SK-N-SH treated with all-trans-retinoic acid at 6 μM for 48 hours (cell line): ENCODE data around the gene ALK.

Experiments used
- ATAC-seq: fragments of 200-7000 bp; cut with Tn5 transposase; 3 replicates; pipeline ENCODE4 v1.9.1; 2020; ENCODE audit warnings: mild to moderate bottlenecking, moderate library complexity
- ARNTL ChIP-seq: fragments of 450-650 bp; formaldehyde crosslinking; IDR thresholded peaks from 2 replicates; pipeline ENCODE4 v1.5.0; 2020; ENCODE audit warnings: low read depth, mild to moderate bottlenecking, moderate library complexity, borderline replicate concordance
- BACH2 ChIP-seq: fragments of 250-450 bp; sonication (Bioruptor Pico); IDR thresholded peaks from 2 replicates; pipeline ENCODE4 v1.9.0; 2021; ENCODE audit warnings: mild to moderate bottlenecking, borderline replicate concordance
- CREB5 ChIP-seq: fragments of 250-450 bp; sonication (Bioruptor Pico); IDR thresholded peaks from 2 replicates; pipeline ENCODE4 v1.5.1; 2020; ENCODE audit warnings: low read depth, mild to moderate bottlenecking, moderate library complexity
- CSDC2 ChIP-seq: fragments of 250-450 bp; sonication (Bioruptor Pico); IDR thresholded peaks from 2 replicates; pipeline ENCODE4 v1.5.0; 2020; ENCODE audit warnings: mild to moderate bottlenecking, moderate library complexity
- CSRNP3 ChIP-seq: fragments of 250-450 bp; sonication (Bioruptor Pico); IDR thresholded peaks from 2 replicates; pipeline ENCODE4 v1.5.1; 2021; ENCODE audit warnings: mild to moderate bottlenecking, moderate library complexity
- ESRRG ChIP-seq: fragments of 250-450 bp; sonication (Bioruptor Pico); IDR thresholded peaks from 2 replicates; pipeline ENCODE4 v1.6.1; 2021; ENCODE audit warnings: mild to moderate bottlenecking
- GLIS3 ChIP-seq: fragments of 250-450 bp; sonication (Bioruptor Pico); IDR thresholded peaks from 2 replicates; pipeline ENCODE4 v1.5.0; 2020; ENCODE audit warnings: mild to moderate bottlenecking, moderate library complexity
- ISL1 ChIP-seq: fragments of 250-450 bp; sonication (Bioruptor Pico); IDR thresholded peaks from 2 replicates; pipeline ENCODE4 v2.1.2; 2022; ENCODE audit warnings: mild to moderate bottlenecking, moderate library complexity
- OSR1 ChIP-seq: fragments of 250-450 bp; sonication (Bioruptor Pico); IDR thresholded peaks from 2 replicates; pipeline ENCODE4 v1.8.0; 2022; ENCODE audit warnings: moderate library complexity, mild to moderate bottlenecking, inconsistent platforms
- PATZ1 ChIP-seq: fragments of 250-450 bp; sonication (Bioruptor Pico); IDR thresholded peaks from 2 replicates; pipeline ENCODE4 v1.8.0; 2020; ENCODE audit warnings: mild to moderate bottlenecking, moderate library complexity, borderline replicate concordance
- POU6F1 ChIP-seq: fragments of 250-450 bp; sonication (Bioruptor Pico); IDR thresholded peaks from 2 replicates; pipeline ENCODE4 v1.8.0; 2021; ENCODE audit warnings: low read depth, mild to moderate bottlenecking, moderate library complexity, borderline replicate concordance
- PPARA ChIP-seq: fragments of 250-450 bp; sonication (Bioruptor Pico); IDR thresholded peaks from 2 replicates; pipeline ENCODE4 v1.5.0; 2020; ENCODE audit warnings: mild to moderate bottlenecking, borderline replicate concordance
- RARB ChIP-seq: fragments of 250-450 bp; sonication (Bioruptor Pico); IDR thresholded peaks from 2 replicates; pipeline ENCODE4 v1.8.0; 2021; ENCODE audit warnings: mild to moderate bottlenecking, moderate library complexity
- SNAI2 ChIP-seq: fragments of 250-450 bp; sonication (Bioruptor Pico); IDR thresholded peaks from 2 replicates; pipeline ENCODE4 v1.5.0; 2020; ENCODE audit warnings: mild to moderate bottlenecking, moderate library complexity
- TCF4 ChIP-seq: fragments of 250-450 bp; sonication (Bioruptor Pico); IDR thresholded peaks from 2 replicates; pipeline ENCODE4 v1.8.0; 2021; ENCODE audit warnings: mild to moderate bottlenecking, moderate library complexity, borderline replicate concordance
- TOX ChIP-seq: fragments of 250-450 bp; sonication (Bioruptor Pico); IDR thresholded peaks from 2 replicates; pipeline ENCODE4 v1.8.0; 2021; ENCODE audit warnings: mild to moderate bottlenecking, moderate library complexity, borderline replicate concordance
- TSHZ2 ChIP-seq: fragments of 250-450 bp; sonication (Bioruptor Pico); IDR thresholded peaks from 2 replicates; pipeline ENCODE4 v1.5.0; 2020; ENCODE audit warnings: mild to moderate bottlenecking, moderate library complexity
- ZC3H10 ChIP-seq: fragments of 250-450 bp; sonication (Bioruptor Pico); IDR thresholded peaks from 2 replicates; pipeline ENCODE4 v1.5.1; 2021; ENCODE audit warnings: mild to moderate bottlenecking, moderate library complexity
- ZFP3 ChIP-seq: fragments of 250-450 bp; sonication (Bioruptor Pico); IDR thresholded peaks from 2 replicates; pipeline ENCODE4 v1.5.0; 2020; ENCODE audit warnings: mild to moderate bottlenecking, moderate library complexity
- ZFP30 ChIP-seq: fragments of 450-650 bp; formaldehyde crosslinking; IDR thresholded peaks from 2 replicates; pipeline ENCODE4 v1.5.0; 2022; ENCODE audit warnings: mild to moderate bottlenecking, moderate library complexity
- ZNF565 ChIP-seq: fragments of 450-650 bp; formaldehyde crosslinking; conservative IDR thresholded peaks from 2 replicates; pipeline ENCODE4 v1.5.0; 2020; ENCODE audit warnings: low read depth, mild to moderate bottlenecking, moderate library complexity
- ZNF70 ChIP-seq: fragments of 450-650 bp; formaldehyde crosslinking; IDR thresholded peaks from 2 replicates; pipeline ENCODE4 v1.5.0; 2020; ENCODE audit warnings: mild to moderate bottlenecking, moderate library complexity
- ZNF8 ChIP-seq: fragments of 450-650 bp; formaldehyde crosslinking; IDR thresholded peaks from 2 replicates; pipeline ENCODE4 v1.5.0; 2020; ENCODE audit warnings: mild to moderate bottlenecking, moderate library complexity

The ALK gene

GRCh38 chr2:29518010-29518409, 403.4 kb downstream of the ALK start (continued):
- TF ChIP-seq POU6F1 (CRISPR knock-in tag) = no peak; the same call in 1 of the 2 replicates
- TF ChIP-seq CSDC2 (CRISPR knock-in tag) = peak; percentile 51; the same call in 1 of the 2 replicates
- TF ChIP-seq ESRRG (CRISPR knock-in tag) = peak; percentile 94
- TF ChIP-seq RARB (CRISPR knock-in tag) = no peak
- TF ChIP-seq TCF4 (CRISPR knock-in tag) = peak; percentile 95
- no peak for TF ChIP-seq ZC3H10 (CRISPR knock-in tag)
- TF ChIP-seq ZFP30 (CRISPR knock-in tag) = no peak
- TF ChIP-seq ZFP3 (CRISPR knock-in tag) = no peak
- peak; percentile 89; the same call in 1 of the 2 replicates for TF ChIP-seq SNAI2 (CRISPR knock-in tag)
- 0 out of 2 replicates have a peak, but pooled peaks have one; percentile 31 for TF ChIP-seq ZNF565 (CRISPR knock-in tag)

- no peak for TF ChIP-seq ZFP30 (CRISPR knock-in tag)
- no peak for TF ChIP-seq ZNF70 (CRISPR knock-in tag)
- TF ChIP-seq CREB5 (CRISPR knock-in tag) = peak; percentile 94
- no peak for TF ChIP-seq ZC3H10 (CRISPR knock-in tag)
- peak; percentile 100 for TF ChIP-seq ISL1 (CRISPR knock-in tag)
- peak; percentile 51; the same call in 1 of the 2 replicates for TF ChIP-seq SNAI2 (CRISPR knock-in tag)
- peak; percentile 91; the same call in 1 of the 2 replicates for TF ChIP-seq CSRNP3 (CRISPR knock-in tag)
- no peak for TF ChIP-seq TOX
- TF ChIP-seq BACH2 (CRISPR knock-in tag) = no peak
- TF ChIP-seq TSHZ2 (CRISPR knock-in tag) = peak; percentile 99; the same call in 1 of the 2 replicates
- TF ChIP-seq GLIS3 (CRISPR knock-in tag) = peak; percentile 96
- TF ChIP-seq PATZ1 (CRISPR knock-in tag) = peak; percentile 37; the same call in 1 of the 2 replicates
- peak; percentile 97 for TF ChIP-seq TCF4 (CRISPR knock-in tag)
- peak; percentile 91 for TF ChIP-seq ESRRG (CRISPR knock-in tag)
- peak; percentile 4; the same call in 1 of the 2 replicates for TF ChIP-seq ZNF8 (CRISPR knock-in tag)
- TF ChIP-seq ZFP3 (CRISPR knock-in tag) = peak; percentile 34; the same call in 1 of the 2 replicates
- TF ChIP-seq POU6F1 (CRISPR knock-in tag) = no peak; the same call in 1 of the 2 replicates
- no peak for TF ChIP-seq ARNTL (CRISPR knock-in tag)
- TF ChIP-seq RARB (CRISPR knock-in tag) = no peak
- TF ChIP-seq OSR1 (CRISPR knock-in tag) = no peak
- 0 out of 2 replicates have a peak, but pooled peaks have one; percentile 23 for TF ChIP-seq PPARA (CRISPR knock-in tag)
- 0 out of 2 replicates have a peak, but pooled peaks have one; percentile 48 for TF ChIP-seq CSDC2 (CRISPR knock-in tag)
- no peak; the same call in 1 of the 2 replicates for TF ChIP-seq ZNF565 (CRISPR knock-in tag)
- peak; percentile 32; the same call in 1 of the 3 replicates for ATAC-seq
Measured at GRCh38 chr2:29517413-29517812, 404.0 kb downstream of the ALK start.
